ENCODE measurements around the gene ASAP3.

The ASAP3 gene

GRCh38 chr1:23477359-23478144, 6.4 kb downstream of the ASAP3 start:
- no peak for DNase-seq

- DNase-seq: no peak
Measured at GRCh38 chr1:23475641-23476040, 8.3 kb downstream of the ASAP3 start.

- no peak for DNase-seq
Measured at GRCh38 chr1:23475134-23475628, 8.8 kb downstream of the ASAP3 start.

- no peak for DNase-seq
Measured at GRCh38 chr1:23473037-23473800, 10.8 kb downstream of the ASAP3 start.

DNA sequence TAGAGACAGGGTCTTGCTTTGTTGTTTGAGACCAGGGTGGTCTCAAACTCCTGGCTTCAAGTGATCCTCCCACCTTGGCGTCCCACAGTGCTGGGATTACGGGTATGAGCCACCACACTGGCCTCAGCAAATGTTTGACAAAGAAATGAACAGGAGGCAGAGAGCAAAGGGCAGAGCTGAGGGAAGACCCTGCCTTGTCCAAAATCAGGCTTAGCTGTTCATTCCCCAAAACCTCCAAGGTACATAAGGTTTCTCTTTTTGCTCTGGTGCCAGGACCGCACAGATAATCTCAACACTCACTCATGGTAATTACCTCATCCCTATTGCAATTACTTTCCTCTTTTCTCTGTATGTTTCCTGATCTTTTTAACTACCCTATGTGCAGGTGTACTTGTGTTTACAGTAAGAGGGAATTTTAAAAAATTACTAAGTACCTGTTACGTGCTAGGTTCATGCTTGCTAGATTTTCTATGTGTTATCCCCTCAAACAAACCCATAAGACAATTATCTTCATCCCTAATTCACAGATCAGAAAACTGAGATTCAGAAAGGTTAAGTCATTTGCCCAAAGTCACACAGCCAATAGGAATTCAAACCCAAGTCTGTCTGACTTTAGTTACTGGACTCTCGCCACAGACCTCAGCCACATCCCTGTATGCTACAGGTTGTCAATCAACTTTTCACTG, 11.5 kb downstream of the ASAP3 start:
- no peak for DNase-seq

GRCh38 chr1:23471473-23472075, 12.4 kb downstream of the ASAP3 start:
- no peak for DNase-seq

- DNase-seq: no peak
Measured at GRCh38 chr1:23470282-23471070, 13.5 kb downstream of the ASAP3 start.

DNA sequence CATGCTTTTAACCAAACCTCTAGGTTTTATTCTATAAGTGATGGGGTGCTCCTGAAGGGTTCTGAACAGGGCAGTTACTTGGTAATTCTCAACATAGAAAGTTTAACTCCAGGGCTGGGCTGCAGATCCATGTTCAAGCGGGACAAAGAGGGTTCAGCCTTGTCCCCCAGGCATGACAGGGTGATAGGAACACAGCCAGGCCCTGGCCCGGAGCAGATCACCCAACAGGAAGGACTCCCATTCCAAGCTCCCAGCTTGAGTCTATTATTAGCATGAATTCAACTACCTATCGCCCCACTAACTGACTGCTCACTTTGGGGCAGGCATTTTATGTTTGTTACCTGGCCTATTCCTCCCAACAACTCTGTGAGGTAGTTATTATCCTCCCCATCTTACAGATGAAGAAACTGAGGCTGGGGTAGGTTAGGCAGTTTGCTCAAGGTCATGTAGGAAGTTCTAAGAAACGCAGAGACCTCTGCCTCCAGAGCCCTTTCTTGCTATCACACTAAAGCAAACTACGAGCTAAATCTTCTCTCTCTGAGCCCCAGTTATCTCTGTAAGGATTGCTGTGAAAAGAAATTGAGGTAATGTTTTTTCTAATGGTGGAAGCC, 14.5 kb downstream of the ASAP3 start:
- DNase-seq: no peak

DNA sequence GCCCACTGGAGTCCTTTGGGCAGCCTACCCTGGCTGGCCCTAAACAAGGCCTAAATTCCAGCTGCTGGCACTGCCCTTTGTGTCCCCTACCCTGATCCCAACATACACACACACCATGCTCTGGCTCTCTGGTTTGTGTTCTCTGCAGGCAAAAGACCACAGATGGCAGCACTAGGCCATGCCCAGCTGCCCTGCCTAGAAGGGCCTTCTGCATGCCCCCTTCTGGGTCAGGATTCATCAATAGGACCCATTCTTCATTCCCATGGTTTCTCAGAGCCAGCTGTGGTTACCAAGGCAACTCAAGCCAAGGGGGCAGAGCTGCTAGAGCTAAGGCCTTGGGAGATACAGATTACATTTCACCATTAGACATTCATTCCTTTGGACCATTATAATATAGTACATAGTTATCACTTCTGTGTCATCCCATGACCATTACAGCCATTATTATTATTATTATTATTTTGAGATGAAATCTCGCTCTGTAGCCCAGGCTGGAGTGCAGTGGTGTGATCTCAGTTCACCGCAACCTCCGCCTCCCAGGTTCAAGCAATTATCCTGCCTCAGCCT, 17.5 kb downstream of the ASAP3 start:
- no peak for DNase-seq

GRCh38 chr1:23463286-23463685, 20.7 kb downstream of the ASAP3 start:
- no peak for DNase-seq

DNA sequence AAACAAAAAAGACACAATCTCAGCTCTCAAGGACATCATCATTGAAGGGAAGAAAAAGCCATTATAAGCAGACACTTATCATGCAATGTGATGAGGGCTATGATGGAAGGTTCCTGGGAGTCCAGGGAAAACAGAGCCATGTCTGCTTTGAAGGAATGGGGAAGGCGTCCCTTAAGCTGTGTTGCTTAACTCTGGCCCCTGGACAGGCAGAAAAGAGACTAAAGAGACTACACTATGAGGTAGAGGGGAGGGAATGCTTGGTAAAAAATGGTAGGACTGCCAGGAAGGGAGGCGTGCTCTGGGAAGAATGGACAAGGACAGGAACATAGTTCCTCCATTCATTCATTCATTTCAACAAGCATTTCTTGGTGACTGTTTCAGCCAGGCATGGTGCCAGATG, 21.2 kb downstream of the ASAP3 start:
- no peak for DNase-seq

- DNase-seq: no peak
Measured at GRCh38 chr1:23461050-23461449, 22.9 kb downstream of the ASAP3 start.

DNA sequence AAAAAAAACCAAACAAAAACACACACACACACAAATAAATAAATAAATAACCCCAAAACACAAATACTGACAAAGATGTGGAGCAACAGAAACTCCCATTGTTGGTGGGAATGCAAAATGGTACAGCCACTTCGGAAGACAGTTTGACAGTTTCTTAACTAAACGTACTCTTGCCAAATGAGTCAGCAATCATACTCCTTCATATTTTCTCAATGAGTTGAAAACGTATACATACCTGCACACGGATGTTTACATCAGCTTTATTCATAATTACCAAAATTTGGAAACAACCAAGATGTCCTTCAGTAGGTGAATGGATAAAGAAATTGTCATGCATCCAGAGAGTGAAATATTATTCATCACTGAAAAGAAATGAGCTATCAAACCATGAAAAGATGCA, 23.5 kb downstream of the ASAP3 start:
- no peak for DNase-seq

DNA sequence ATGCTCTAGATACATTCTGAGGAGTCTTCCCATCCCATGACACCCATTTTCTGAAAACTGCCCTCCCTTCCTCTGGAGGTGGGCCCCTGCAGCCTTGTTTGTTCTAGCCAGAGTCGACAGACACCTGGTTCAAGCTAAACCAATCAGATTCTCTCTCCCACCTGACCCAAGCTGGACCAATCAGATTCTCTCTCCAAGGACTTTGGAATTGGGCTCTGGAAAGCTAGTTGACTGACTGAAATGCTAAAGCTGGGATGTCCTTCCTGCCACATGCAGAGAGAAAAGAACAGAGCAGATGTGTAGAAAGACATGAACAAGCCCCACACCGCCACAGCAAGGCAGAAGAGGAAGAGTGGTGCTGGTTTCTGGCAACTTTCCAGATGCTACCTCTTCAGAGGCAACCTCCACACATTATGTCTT, 24.6 kb downstream of the ASAP3 start:
- DNase-seq: no peak

DNA sequence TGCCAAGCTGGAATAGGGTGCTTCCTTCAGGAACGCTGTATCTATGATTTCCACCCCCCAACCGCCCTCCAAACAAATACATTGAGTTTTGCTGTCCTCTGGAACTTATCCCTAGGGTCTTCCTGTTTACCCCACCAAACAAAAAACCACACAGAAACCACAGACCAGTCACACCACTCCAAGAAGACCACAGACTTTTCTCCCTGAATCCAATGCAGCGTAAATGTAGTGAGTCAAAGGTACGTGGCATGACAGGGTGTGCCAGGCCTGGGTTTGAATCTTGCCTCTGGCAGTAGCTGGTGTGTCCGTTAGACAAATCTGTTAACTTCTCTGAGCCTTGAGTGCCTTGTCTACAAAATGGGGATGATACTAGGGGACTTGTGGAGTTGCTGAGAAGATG, 27.8 kb downstream of the ASAP3 start:
- no peak for DNase-seq

DNA sequence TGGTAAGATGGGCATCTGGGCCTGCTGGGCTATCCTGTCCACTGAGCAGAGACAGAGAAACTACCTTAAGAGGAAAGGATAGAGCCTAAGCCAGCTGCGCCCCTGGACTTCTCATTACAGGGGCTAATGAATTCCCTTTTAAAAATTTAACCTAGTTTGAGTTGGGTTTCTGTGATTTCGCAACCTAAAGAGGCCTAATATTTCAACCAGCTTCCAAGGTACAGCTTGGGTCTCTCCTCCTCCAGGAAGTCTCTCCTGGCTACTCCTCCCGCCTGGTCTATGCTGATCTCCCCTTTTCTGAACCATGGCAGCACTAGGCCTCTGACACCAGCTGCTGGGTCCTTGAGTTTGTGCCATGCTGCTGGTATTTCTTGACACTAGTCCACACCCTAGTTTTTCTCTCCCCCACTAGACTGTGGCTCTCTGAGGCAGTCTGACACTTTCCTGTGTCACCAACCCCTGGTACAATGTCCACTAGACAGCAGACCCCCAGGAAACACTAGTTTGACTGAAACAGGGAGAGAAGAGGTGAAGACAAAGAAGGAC, 30.5 kb downstream of the ASAP3 start:
- no peak for DNase-seq

DNA sequence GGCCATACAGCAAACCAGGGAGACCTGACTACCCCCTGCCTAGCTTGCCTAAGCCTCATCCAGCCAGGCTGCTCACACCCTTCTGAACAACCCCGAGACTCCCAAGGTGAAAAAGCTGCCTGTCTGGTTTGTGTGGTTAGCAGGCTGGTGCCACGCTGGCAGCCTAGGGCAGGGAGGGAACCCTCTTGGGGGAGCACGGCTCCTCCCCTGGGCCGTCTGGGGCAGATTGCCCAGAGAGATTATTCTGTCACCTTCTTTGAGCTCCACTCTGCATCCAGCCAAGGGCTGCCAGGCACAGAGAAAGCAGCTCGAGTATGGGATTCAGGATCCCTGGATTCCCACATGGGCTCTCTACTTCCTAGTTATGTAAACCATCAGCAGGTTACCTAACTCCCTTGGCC, 32.0 kb downstream of the ASAP3 start:
- no peak for DNase-seq

GRCh38 chr1:23451441-23451840, 32.5 kb downstream of the ASAP3 start:
- no peak for DNase-seq

DNA sequence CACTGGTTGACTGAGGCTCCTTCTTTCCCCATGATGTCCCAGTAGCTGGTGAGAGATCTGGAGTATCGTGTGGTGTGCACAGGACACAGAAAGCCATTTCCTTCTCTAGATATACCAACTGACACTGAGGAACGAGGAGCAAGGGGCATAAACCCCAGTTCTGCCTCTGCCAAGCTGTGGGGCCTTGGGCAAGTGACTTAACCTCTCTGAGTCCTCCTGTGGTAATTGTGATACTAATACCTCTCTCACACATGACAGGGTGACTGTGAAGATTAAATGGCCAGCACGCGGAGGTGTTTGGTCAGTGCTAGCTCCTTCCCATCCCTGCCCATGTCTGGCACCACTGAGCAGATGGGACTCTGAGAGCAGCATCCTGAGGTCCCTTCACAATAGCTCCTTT, 33.1 kb downstream of the ASAP3 start:
- DNase-seq: no peak

- DNase-seq: no peak
Measured at GRCh38 chr1:23449958-23450357, 34.0 kb downstream of the ASAP3 start.

DNA sequence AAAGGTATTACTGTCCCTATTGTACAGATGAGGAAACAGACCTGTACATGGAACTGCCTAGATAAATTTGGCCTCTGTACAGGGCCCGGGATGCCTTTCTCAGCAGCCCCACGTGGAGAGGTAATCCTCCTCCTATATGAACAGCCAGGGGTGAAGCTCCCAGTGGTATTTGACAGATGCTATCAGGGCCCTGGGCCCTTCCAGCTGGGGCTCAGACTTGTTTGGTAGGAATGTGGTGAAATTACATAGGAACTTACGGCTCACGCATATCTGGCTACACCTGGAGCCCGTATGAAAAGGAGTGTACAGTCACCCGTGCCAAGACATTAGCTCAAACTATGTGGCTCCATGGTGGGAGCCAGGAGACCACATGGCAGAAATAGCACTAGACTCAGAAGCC, 34.7 kb downstream of the ASAP3 start:
- DNase-seq: no peak

Data from activated naive CD4-positive, alpha-beta T cell treated with anti-CD3 and anti-CD28 coated beads, Interleukin-2, amount 50 U/mL, for 16 hours (primary cell).